Measurements from ENCODE around the gene KRR1. TPM values are rescaled to one million over a fixed set of nuclear protein-coding genes. Genes with fewer than 3 reads are reported as not detected.

KRR1 gene
- polyA plus RNA-seq (2013, experiment 1 of 2), result 37.1 TPM
- 39.4 TPM for polyA plus RNA-seq (2013, experiment 2 of 2)

DNA sequence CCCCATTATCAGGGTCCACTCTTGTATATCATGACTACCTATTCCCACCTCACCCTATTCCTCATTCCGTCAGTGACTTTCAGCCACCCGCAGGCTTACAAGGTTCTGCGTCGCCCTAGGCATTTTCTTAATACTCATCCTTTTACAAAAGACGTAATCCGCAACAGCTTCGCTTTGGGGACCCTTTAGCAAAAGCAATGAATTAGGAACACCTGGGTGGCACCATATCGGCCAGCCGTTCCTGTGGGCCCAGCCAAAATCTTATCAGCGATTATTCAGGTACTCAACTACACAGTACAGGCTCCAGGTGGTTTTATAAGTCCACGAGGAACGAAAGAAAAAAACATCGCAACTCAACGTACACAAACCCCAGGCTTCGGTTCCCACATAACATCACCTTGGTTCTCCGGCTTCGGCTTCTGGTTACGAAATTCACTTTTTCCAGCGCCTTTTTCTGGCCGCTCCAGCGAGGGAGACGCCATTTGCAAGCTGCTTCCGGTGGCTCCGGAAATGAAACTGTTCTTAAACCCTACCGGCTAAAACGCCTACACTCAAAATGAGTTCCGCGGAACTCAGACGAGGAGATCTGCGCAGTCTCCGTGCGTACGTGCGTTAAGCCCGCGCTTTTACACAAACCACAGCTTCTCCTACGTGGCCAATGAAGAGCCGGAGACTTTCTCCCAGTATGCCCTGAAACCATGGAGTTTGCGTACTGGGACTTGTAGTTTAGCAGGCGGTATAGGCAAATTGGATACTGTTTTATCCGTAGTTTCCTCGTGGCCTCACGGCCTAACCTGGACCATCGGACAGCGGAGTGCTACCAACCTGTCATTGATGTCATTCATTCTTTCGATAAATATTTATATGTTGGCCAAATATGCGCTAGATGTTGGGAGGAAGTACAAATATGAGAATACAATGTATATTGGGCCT lies at the start of gene KRR1:
KRR1 (minus strand) TSS at position 494 of the 933 bp plus-strand sequence; CDS start at position 482, 12 bp downstream.
- 7% methylated on average over 47 of the region's 47 CpGs for WGBS
- Histone ChIP-seq H3K4me1 (ENCODE audit: insufficient read depth, low read length) (peaks cover 10% of the 10 kb centered on the region; the same call in 1 of the 2 replicates), H3K9ac (ENCODE audit: low read depth, low read length) (peak within 1 kb of the TSS; percentile 92), H3K27ac (ENCODE audit: low read depth, low read length) (peak within 1 kb of the TSS; percentile 29), H3K27me3 (ENCODE audit: insufficient read depth, low read length) (no peaks in the 10 kb centered on the region), H3K9me3 (ENCODE audit: insufficient read depth, low read depth, low read length) (no peaks in the 10 kb centered on the region), H3K4me3 (ENCODE audit: low read length) (peak within 1 kb of the TSS; percentile 86), H3K36me3 (ENCODE audit: insufficient read depth, low read length) (peaks cover 25% of the 10 kb centered on the region)

DNA sequence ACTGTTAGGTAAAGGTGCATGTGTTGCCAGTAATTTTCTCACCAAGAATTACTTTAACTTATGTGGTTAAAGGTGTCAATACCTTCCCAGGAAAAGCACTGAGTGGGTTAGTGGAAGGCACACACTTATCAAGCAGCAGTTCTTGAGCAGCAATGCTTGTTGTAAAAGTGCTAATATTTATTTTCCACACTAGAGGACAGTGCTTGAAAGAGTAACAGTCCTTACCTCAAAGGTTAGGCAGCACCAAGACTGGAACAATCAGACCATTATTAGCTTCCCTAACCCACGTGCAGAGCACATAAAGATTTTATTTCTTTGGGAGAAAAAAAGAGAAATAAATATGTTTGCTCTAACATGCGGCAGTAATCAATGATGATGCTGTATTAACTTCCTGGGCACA lies 48.8 kb upstream of the KRR1 start:
- Histone ChIP-seq H3K36me3 (ENCODE audit: insufficient read depth, low read length) (no peaks in the 10 kb centered on the region), H3K9ac (ENCODE audit: low read depth, low read length) (no peak overlapping the region), H3K27ac (ENCODE audit: low read depth, low read length) (no peak overlapping the region), H3K27me3 (ENCODE audit: insufficient read depth, low read length) (no peaks in the 10 kb centered on the region), H3K4me3 (ENCODE audit: low read length) (no peak overlapping the region), H3K4me1 (ENCODE audit: insufficient read depth, low read length) (peaks cover 6% of the 10 kb centered on the region; the same call in 1 of the 2 replicates), H3K9me3 (ENCODE audit: insufficient read depth, low read depth, low read length) (peaks cover 6% of the 10 kb centered on the region)
- WGBS, result 71% methylated on average over 2 of the region's 2 CpGs

DNA sequence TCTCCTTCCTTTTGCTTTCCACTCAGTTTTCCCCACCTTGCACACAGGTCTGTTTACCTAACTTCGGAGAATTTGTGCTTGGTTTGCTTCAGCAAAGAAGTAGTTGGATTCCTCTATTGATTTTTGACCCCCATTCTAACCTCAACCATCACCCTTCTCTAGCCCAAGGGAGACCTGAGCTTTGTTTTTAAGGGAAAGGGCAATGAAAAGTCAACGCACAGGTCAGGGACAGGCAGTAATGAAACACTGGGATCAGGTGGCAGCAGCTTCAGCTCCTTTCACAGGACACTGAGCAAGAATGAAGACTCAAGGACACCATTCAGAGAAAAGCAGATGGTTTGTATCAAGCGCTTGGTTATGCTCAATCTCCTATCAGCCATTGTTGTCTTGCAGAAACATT lies 46.9 kb upstream of the KRR1 start:
- no peak overlapping the region for H3K27ac ChIP-seq (ENCODE audit: low read depth, low read length)
- H3K4me3 ChIP-seq (ENCODE audit: low read length), result no peak overlapping the region
- H3K9me3 ChIP-seq (ENCODE audit: insufficient read depth, low read depth, low read length), result no peaks in the 10 kb centered on the region
- no peak overlapping the region for H3K9ac ChIP-seq (ENCODE audit: low read depth, low read length)
- H3K36me3 ChIP-seq (ENCODE audit: insufficient read depth, low read length), result no peaks in the 10 kb centered on the region
- no peaks in the 10 kb centered on the region for H3K27me3 ChIP-seq (ENCODE audit: insufficient read depth, low read length)
- 96% methylated on average over 3 of the region's 3 CpGs for WGBS
- H3K4me1 ChIP-seq (ENCODE audit: insufficient read depth, low read length), result peaks cover 16% of the 10 kb centered on the region

DNA sequence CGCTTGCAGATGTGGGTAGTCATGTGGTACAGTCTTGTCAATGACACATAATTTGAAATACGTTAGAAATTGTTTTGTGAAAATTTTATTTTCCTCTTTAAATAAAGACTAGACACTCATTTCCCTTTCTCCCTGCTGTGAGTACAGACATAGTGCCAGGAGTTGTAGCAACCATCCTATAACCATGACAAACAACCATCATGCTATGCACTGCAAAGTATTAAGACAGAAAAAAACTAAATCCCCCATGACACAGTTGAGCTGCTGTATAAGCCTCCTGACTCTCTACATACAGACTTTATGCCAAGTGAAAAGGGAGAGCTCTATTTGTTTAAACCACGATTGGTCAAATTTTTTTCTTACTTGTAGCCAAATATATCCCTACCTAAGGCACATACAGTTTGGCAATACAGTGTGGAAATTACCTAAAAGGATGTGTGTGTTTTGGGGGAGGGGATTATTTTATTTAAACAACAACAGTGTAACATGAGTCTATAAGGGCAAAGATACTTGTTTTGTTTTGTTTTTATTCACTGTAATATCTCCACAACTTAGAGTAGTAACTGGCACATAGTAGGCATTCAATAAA lies 45.0 kb upstream of the KRR1 start:
- Histone ChIP-seq H3K9ac (ENCODE audit: low read depth, low read length) (no peak overlapping the region), H3K9me3 (ENCODE audit: insufficient read depth, low read depth, low read length) (no peaks in the 10 kb centered on the region), H3K27me3 (ENCODE audit: insufficient read depth, low read length) (no peaks in the 10 kb centered on the region), H3K4me3 (ENCODE audit: low read length) (no peak overlapping the region), H3K36me3 (ENCODE audit: insufficient read depth, low read length) (no peaks in the 10 kb centered on the region), H3K4me1 (ENCODE audit: insufficient read depth, low read length) (peaks cover 18% of the 10 kb centered on the region), H3K27ac (ENCODE audit: low read depth, low read length) (no peak overlapping the region)
- no CpG with 5 or more reads among the region's 3 CpGs for WGBS

GRCh38 chr12:75554556-75554880 lies 43.1 kb upstream of the KRR1 start:
- no peak overlapping the region for H3K4me3 ChIP-seq (ENCODE audit: low read length)
- H3K4me1 ChIP-seq (ENCODE audit: insufficient read depth, low read length), result peaks cover 14% of the 10 kb centered on the region
- no peaks in the 10 kb centered on the region for H3K9me3 ChIP-seq (ENCODE audit: insufficient read depth, low read depth, low read length)
- H3K27ac ChIP-seq (ENCODE audit: low read depth, low read length), result no peak overlapping the region
- no peaks in the 10 kb centered on the region for H3K27me3 ChIP-seq (ENCODE audit: insufficient read depth, low read length)
- no peak overlapping the region for H3K9ac ChIP-seq (ENCODE audit: low read depth, low read length)
- no peaks in the 10 kb centered on the region for H3K36me3 ChIP-seq (ENCODE audit: insufficient read depth, low read length)
- 94% methylated on average over 1 of the region's 1 CpG for WGBS

- no peaks in the 10 kb centered on the region for H3K27me3 ChIP-seq (ENCODE audit: insufficient read depth, low read length)
- no peaks in the 10 kb centered on the region for H3K9me3 ChIP-seq (ENCODE audit: insufficient read depth, low read depth, low read length)
- H3K4me1 ChIP-seq (ENCODE audit: insufficient read depth, low read length), result peaks cover 19% of the 10 kb centered on the region
- H3K27ac ChIP-seq (ENCODE audit: low read depth, low read length), result no peak overlapping the region
- no peak overlapping the region for H3K9ac ChIP-seq (ENCODE audit: low read depth, low read length)
- no peak overlapping the region for H3K4me3 ChIP-seq (ENCODE audit: low read length)
- WGBS, result 86% methylated on average over 3 of the region's 3 CpGs
- H3K36me3 ChIP-seq (ENCODE audit: insufficient read depth, low read length), result no peaks in the 10 kb centered on the region
These were observed 42.6 kb upstream of the KRR1 start for GRCh38 chr12:75553836-75554555.

GRCh38 chr12:75553398-75553797 lies 42.0 kb upstream of the KRR1 start:
- WGBS, result 67% methylated on average over 1 of the region's 1 CpG
- Histone ChIP-seq H3K27me3 (ENCODE audit: insufficient read depth, low read length) (no peaks in the 10 kb centered on the region), H3K4me1 (ENCODE audit: insufficient read depth, low read length) (peaks cover 23% of the 10 kb centered on the region), H3K27ac (ENCODE audit: low read depth, low read length) (no peak overlapping the region), H3K9me3 (ENCODE audit: insufficient read depth, low read depth, low read length) (no peaks in the 10 kb centered on the region), H3K4me3 (ENCODE audit: low read length) (no peak overlapping the region), H3K9ac (ENCODE audit: low read depth, low read length) (no peak overlapping the region), H3K36me3 (ENCODE audit: insufficient read depth, low read length) (no peaks in the 10 kb centered on the region)

DNA sequence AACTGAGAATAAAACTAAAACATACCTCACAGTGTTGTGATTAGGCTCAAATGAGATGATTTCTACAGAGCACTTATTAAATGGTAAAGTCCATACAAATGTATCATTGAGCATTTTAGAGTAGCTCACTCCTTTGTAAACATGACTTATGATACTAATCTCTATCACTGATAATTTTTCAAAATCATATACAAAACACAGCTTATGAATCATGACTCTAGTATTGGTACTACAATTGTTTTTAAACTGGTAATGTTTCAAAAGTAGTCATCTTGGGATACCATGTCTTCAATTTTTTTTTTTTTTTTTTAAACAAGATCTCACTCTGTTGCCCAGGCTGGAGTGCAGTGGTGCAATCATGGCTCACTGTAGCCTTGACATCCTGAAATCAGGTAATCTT lies 40.1 kb upstream of the KRR1 start:
- Histone ChIP-seq H3K36me3 (ENCODE audit: insufficient read depth, low read length) (no peaks in the 10 kb centered on the region), H3K4me3 (ENCODE audit: low read length) (no peak overlapping the region), H3K27me3 (ENCODE audit: insufficient read depth, low read length) (no peaks in the 10 kb centered on the region), H3K4me1 (ENCODE audit: insufficient read depth, low read length) (peaks cover 32% of the 10 kb centered on the region), H3K27ac (ENCODE audit: low read depth, low read length) (no peak overlapping the region), H3K9ac (ENCODE audit: low read depth, low read length) (no peak overlapping the region), H3K9me3 (ENCODE audit: insufficient read depth, low read depth, low read length) (no peaks in the 10 kb centered on the region)

- Histone ChIP-seq H3K27me3 (ENCODE audit: insufficient read depth, low read length) (no peaks in the 10 kb centered on the region), H3K9me3 (ENCODE audit: insufficient read depth, low read depth, low read length) (no peaks in the 10 kb centered on the region), H3K4me1 (ENCODE audit: insufficient read depth, low read length) (peaks cover 32% of the 10 kb centered on the region), H3K4me3 (ENCODE audit: low read length) (no peak overlapping the region), H3K9ac (ENCODE audit: low read depth, low read length) (no peak overlapping the region), H3K36me3 (ENCODE audit: insufficient read depth, low read length) (no peaks in the 10 kb centered on the region), H3K27ac (ENCODE audit: low read depth, low read length) (no peak overlapping the region)
- 81% methylated on average over 8 of the region's 8 CpGs for WGBS
These were observed 39.2 kb upstream of the KRR1 start for GRCh38 chr12:75550401-75551240.

GRCh38 chr12:75549989-75550388 lies 38.6 kb upstream of the KRR1 start:
- Histone ChIP-seq H3K9me3 (ENCODE audit: insufficient read depth, low read depth, low read length) (no peaks in the 10 kb centered on the region), H3K9ac (ENCODE audit: low read depth, low read length) (no peak overlapping the region), H3K4me3 (ENCODE audit: low read length) (no peak overlapping the region), H3K27me3 (ENCODE audit: insufficient read depth, low read length) (no peaks in the 10 kb centered on the region), H3K4me1 (ENCODE audit: insufficient read depth, low read length) (peaks cover 32% of the 10 kb centered on the region), H3K36me3 (ENCODE audit: insufficient read depth, low read length) (no peaks in the 10 kb centered on the region), H3K27ac (ENCODE audit: low read depth, low read length) (no peak overlapping the region)
- 95% methylated on average over 2 of the region's 2 CpGs for WGBS
